Natural killer cell (primary cell): Measurements from ENCODE around the gene SCGB3A1. TPM values are rescaled to one million over a fixed set of nuclear protein-coding genes. Genes with fewer than 3 reads are reported as not detected.
A peak's percentile ranks its signal among the peaks of the same experiment; 100 is the strongest.

Experiments used
- ATAC-seq, 3 donors: fragments of 150-1000 bp in 2 of 3; fragments of 200-7000 bp in 1 of 3; cut with Tn5 transposase; 1 replicate in 1 of 3; 2 replicates in 2 of 3; pipeline ENCODE4 v1.10.0; 2021; ENCODE audit warnings: mild to moderate bottlenecking in 2 of 3, moderate library complexity in 2 of 3
- DNase-seq, 2 donors: peaks; one replicate each; pipeline versions ENCODE4 v3.0.0 to v3.0.0-alpha.2; 2013 to 2021; ENCODE audit warnings: mixed read lengths in 1 of 2
- H3K27ac ChIP-seq: one replicate; pipeline ENCODE4 v1.5.1; 2013; ENCODE audit warnings: mild to moderate bottlenecking, low read length
- H3K27me3 ChIP-seq: one replicate; pipeline ENCODE4 v1.6.1; 2013; ENCODE audit warnings: low read length; ENCODE audit not compliant: control insufficient read depth, insufficient read depth
- H3K36me3 ChIP-seq: one replicate; pipeline ENCODE4 v1.6.1; 2013; ENCODE audit warnings: low read length; ENCODE audit not compliant: control insufficient read depth, insufficient read depth
- H3K4me1 ChIP-seq: one replicate; pipeline ENCODE4 v1.6.1; 2013; ENCODE audit warnings: low read length; ENCODE audit not compliant: control insufficient read depth, insufficient read depth
- H3K4me3 ChIP-seq: one replicate; pipeline ENCODE4 v1.5.1; 2013; ENCODE audit warnings: low read length
- H3K9me3 ChIP-seq: one replicate; pipeline ENCODE4 v1.6.1; 2013; ENCODE audit warnings: low read length; ENCODE audit not compliant: control insufficient read depth, insufficient read depth
- H3K27ac Mint-ChIP-seq, 2 donors: one replicate each; pipeline ENCODE4 v1.8.0; 2022; ENCODE audit warnings: mild to moderate bottlenecking in 2 of 2, mixed read lengths in 2 of 2, moderate library complexity in 1 of 2
- H3K27me3 Mint-ChIP-seq, 2 donors: one replicate each; pipeline ENCODE4 v1.8.0; 2022; ENCODE audit warnings: low read depth in 2 of 2, mixed read lengths in 2 of 2
- H3K36me3 Mint-ChIP-seq: one replicate; pipeline ENCODE4 v1.8.0; 2022; ENCODE audit warnings: mixed read lengths
- H3K4me1 Mint-ChIP-seq, 2 donors: one replicate each; pipeline ENCODE4 v1.8.0; 2022; ENCODE audit warnings: mixed read lengths in 2 of 2
- H3K4me3 Mint-ChIP-seq: one replicate; pipeline ENCODE4 v1.8.0; 2022; ENCODE audit warnings: mild to moderate bottlenecking, moderate library complexity, mixed read lengths
- H3K9me3 Mint-ChIP-seq, 2 donors: one replicate each; pipeline ENCODE4 v1.8.0; 2022; ENCODE audit warnings: mixed read lengths in 2 of 2
- CTCF ChIP-seq: fragments of 200-600 bp; IDR thresholded peaks from one replicate; pipeline ENCODE4 v1.8.0; 2022; ENCODE audit warnings: antibody characterized with exemption
- WGBS: methylation state at CpG from one replicate; pipeline ENCODE4 v1.1.7; 2013; ENCODE audit warnings: missing lambda C conversion rate; ENCODE audit not compliant: insufficient coverage; 5-methylcytosine and 5-hydroxymethylcytosine counted together
- intact Hi-C: fragments of 100-400 bp; cut with micrococcal nuclease; formaldehyde crosslinking; loops from one replicate; pipeline ENCODE4 v1.14.2; 2022
- total RNA-seq, 4 donors: library from RNA; stranded (reverse); fragments of 120-200 nt in 1 of 4; gene quantifications; one replicate each; pipeline versions ENCODE4 v1.2.3 to v1.2.4, GENCODE V29; 2013 to 2022

SCGB3A1 gene
- total RNA-seq, 3 donors from 2014 or later (not counting 1 experiment from before 2014, with no cell fraction given): not detected

GRCh38 chr5:180553530-180553929 lies 37.8 kb downstream of the SCGB3A1 start:
- no peaks in the 10 kb centered on the region for H3K36me3 Mint-ChIP-seq
- peaks cover 11 to 21% of the 10 kb centered on the region in 2 donors for H3K4me1 Mint-ChIP-seq
- no peaks in the 10 kb centered on the region for H3K4me1 ChIP-seq
- no peaks in the 10 kb centered on the region for H3K9me3 ChIP-seq
- no peak overlapping the region for H3K27ac ChIP-seq
- ATAC-seq (no peak), DNase-seq (no peak)
- WGBS: 92% methylated on average over 3 of the region's 3 CpGs
- no peak overlapping the region for H3K4me3 Mint-ChIP-seq
- H3K27me3 Mint-ChIP-seq: no peaks in the 10 kb centered on the region
- H3K4me3 ChIP-seq: no peak overlapping the region
- H3K36me3 ChIP-seq: peaks cover 19% of the 10 kb centered on the region
- no peaks in the 10 kb centered on the region for H3K9me3 Mint-ChIP-seq
- intact Hi-C loops: no loop called here
- H3K27me3 ChIP-seq: no peaks in the 10 kb centered on the region
- no peak for TF ChIP-seq CTCF
- peak overlapping the region in 1 of 2 donors; percentile 11 for H3K27ac Mint-ChIP-seq

- Mint-ChIP-seq H3K9me3 (no peaks in the 10 kb centered on the region), H3K27ac (peak overlapping the region; percentile 78 to 80), H3K36me3 (no peaks in the 10 kb centered on the region), H3K4me1 (peaks cover 20 to 25% of the 10 kb centered on the region in 2 donors), H3K27me3 (no peaks in the 10 kb centered on the region), H3K4me3 (no peak overlapping the region)
- intact Hi-C loops: no loop called here
- TF ChIP-seq CTCF: no peak
- H3K27me3 ChIP-seq: no peaks in the 10 kb centered on the region
- H3K4me3 ChIP-seq: no peak overlapping the region
- no peak overlapping the region for H3K27ac ChIP-seq
- DNase-seq: no peak
- no peaks in the 10 kb centered on the region for H3K4me1 ChIP-seq
- ATAC-seq: peak in 1 of 3 donors; percentile 37
- no peaks in the 10 kb centered on the region for H3K9me3 ChIP-seq
- 75% methylated on average over 3 of the region's 3 CpGs for WGBS
- peaks cover 16% of the 10 kb centered on the region for H3K36me3 ChIP-seq
These were observed 42.7 kb downstream of the SCGB3A1 start for GRCh38 chr5:180548563-180548962.

- Mint-ChIP-seq H3K27ac (no peak overlapping the region), H3K4me1 (peaks cover 30 to 40% of the 10 kb centered on the region in 2 donors), H3K27me3 (no peaks in the 10 kb centered on the region), H3K9me3 (no peaks in the 10 kb centered on the region), H3K36me3 (no peaks in the 10 kb centered on the region), H3K4me3 (no peak overlapping the region)
- Histone ChIP-seq H3K9me3 (no peaks in the 10 kb centered on the region), H3K36me3 (peaks cover 5% of the 10 kb centered on the region), H3K4me3 (no peak overlapping the region), H3K27me3 (no peaks in the 10 kb centered on the region), H3K27ac (no peak overlapping the region), H3K4me1 (no peaks in the 10 kb centered on the region)
- WGBS: 100% methylated on average over 2 of the region's 3 CpGs
- intact Hi-C loops: no loop called here
- ATAC-seq (no peak), DNase-seq (no peak)
- no peak for TF ChIP-seq CTCF
These were observed 46.1 kb downstream of the SCGB3A1 start for GRCh38 chr5:180545248-180545647.

- no peak overlapping the region for H3K4me3 Mint-ChIP-seq
- no peaks in the 10 kb centered on the region for H3K36me3 Mint-ChIP-seq
- DNase-seq (no peak), ATAC-seq (no peak)
- no peaks in the 10 kb centered on the region for H3K4me1 ChIP-seq
- H3K27me3 ChIP-seq: no peaks in the 10 kb centered on the region
- intact Hi-C loops: no loop called here
- H3K4me3 ChIP-seq: no peak overlapping the region
- 95% methylated on average over 8 of the region's 9 CpGs for WGBS
- H3K27ac Mint-ChIP-seq: peak overlapping the region in 1 of 2 donors; percentile 18
- H3K9me3 Mint-ChIP-seq: no peaks in the 10 kb centered on the region
- no peaks in the 10 kb centered on the region for H3K27me3 Mint-ChIP-seq
- no peaks in the 10 kb centered on the region for H3K9me3 ChIP-seq
- H3K4me1 Mint-ChIP-seq: peaks cover 30 to 43% of the 10 kb centered on the region in 2 donors
- no peak overlapping the region for H3K27ac ChIP-seq
- peaks cover 5% of the 10 kb centered on the region for H3K36me3 ChIP-seq
- TF ChIP-seq CTCF: no peak
These were observed 49.6 kb downstream of the SCGB3A1 start for GRCh38 chr5:180541710-180542109.
